Activated T-cell treated with anti-CD3 and anti-CD28 coated beads, Interleukin-2, amount 50 U/mL, for 72 hours (primary cell): ENCODE results near the gene OTOG. TPM values are rescaled to one million over a fixed set of nuclear protein-coding genes. Genes with fewer than 3 reads are reported as not detected.

ENCODE experiments used
- ATAC-seq, 2 donors: fragments of 150-1000 bp; cut with Tn5 transposase; replicated peaks in 1 of 2; 2 replicates each; pipeline ENCODE4 v1.10.0; 2021; ENCODE audit warnings: moderate library complexity in 2 of 2, mild to moderate bottlenecking in 1 of 2
- DNase-seq, 2 donors: peaks; one replicate each; pipeline ENCODE4 v3.0.0; 2021 to 2022; ENCODE audit warnings: mixed read lengths in 1 of 2
- H3K27ac Mint-ChIP-seq: one replicate; pipeline ENCODE4 v1.8.0; 2022; ENCODE audit warnings: mild to moderate bottlenecking, moderate library complexity, mixed read lengths
- H3K27me3 Mint-ChIP-seq: one replicate; pipeline ENCODE4 v1.8.0; 2022; ENCODE audit warnings: low read depth, mixed read lengths
- H3K36me3 Mint-ChIP-seq, 2 donors: one replicate each; pipeline ENCODE4 v1.8.0; 2022; ENCODE audit warnings: mixed read lengths in 2 of 2, mild to moderate bottlenecking in 1 of 2; ENCODE audit not compliant: insufficient read depth in 2 of 2
- H3K4me1 Mint-ChIP-seq: one replicate; pipeline ENCODE4 v1.8.0; 2022; ENCODE audit warnings: low read depth, mixed read lengths
- H3K4me3 Mint-ChIP-seq, 2 donors: one replicate each; pipeline ENCODE4 v1.8.0; 2022; ENCODE audit warnings: mild to moderate bottlenecking in 2 of 2, mixed read lengths in 2 of 2, moderate library complexity in 2 of 2
- H3K9me3 Mint-ChIP-seq, 2 donors: one replicate each; pipeline ENCODE4 v1.8.0; 2022; ENCODE audit warnings: mixed read lengths in 2 of 2
- total RNA-seq, 2 donors: library from RNA; stranded (reverse); gene quantifications; one replicate each; pipeline ENCODE4 v1.2.3, GENCODE V29; 2022

The OTOG gene
- total RNA-seq, 2 donors from 2014 or later, result not detected

DNA sequence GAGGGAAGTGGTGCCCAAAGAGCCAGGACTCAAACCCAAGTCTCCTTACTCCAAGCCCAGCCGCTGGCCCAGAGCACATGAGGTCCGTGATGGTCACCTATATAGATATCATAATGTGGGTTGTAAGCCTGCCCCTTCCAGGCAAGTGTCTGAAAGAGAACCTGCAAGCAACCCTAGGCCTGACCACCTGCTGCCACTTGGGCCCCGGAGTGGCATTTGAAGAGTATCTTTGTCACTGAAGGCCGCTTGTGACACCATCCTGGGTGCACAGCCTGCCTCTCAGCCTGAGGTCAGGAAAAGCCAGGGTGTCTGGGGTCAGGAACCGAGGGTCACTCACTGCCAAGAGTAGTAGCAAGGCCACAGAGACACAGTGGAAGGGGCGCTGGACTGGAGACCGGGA lies 32.4 kb downstream of the OTOG start:
- ATAC-seq (no peak), DNase-seq (no peak)
- no peak overlapping the region for H3K27ac Mint-ChIP-seq
- H3K27me3 Mint-ChIP-seq, result peaks cover 11% of the 10 kb centered on the region
- H3K36me3 Mint-ChIP-seq, result no peaks in the 10 kb centered on the region
- H3K9me3 Mint-ChIP-seq, result no peaks in the 10 kb centered on the region
- H3K4me3 Mint-ChIP-seq, result no peak overlapping the region
- no peaks in the 10 kb centered on the region for H3K4me1 Mint-ChIP-seq

DNA sequence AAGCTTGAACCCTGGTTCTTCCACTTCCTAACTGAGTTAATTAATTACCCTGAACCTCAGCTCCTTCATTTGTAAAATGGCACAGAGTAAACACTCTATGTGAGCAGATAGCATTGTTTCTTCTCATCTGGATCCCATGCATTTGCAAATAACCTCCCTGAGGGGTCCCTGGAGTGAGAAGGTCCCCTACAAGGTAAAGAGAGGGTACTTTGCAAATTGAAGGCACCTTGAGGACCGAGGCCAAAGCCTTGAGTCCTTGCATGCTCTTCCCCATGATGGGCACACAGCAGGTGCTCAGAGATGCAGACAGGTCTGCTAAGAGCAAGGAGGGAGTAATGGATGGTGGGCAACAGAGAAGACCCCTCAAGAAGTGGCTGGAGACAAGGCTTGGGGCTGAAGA lies 33.2 kb downstream of the OTOG start:
- Mint-ChIP-seq H3K36me3 (no peaks in the 10 kb centered on the region), H3K4me3 (no peak overlapping the region), H3K9me3 (no peaks in the 10 kb centered on the region), H3K4me1 (no peaks in the 10 kb centered on the region), H3K27ac (no peak overlapping the region), H3K27me3 (peaks cover 12% of the 10 kb centered on the region)
- no peak for ATAC-seq
- DNase-seq, result no peak

DNA sequence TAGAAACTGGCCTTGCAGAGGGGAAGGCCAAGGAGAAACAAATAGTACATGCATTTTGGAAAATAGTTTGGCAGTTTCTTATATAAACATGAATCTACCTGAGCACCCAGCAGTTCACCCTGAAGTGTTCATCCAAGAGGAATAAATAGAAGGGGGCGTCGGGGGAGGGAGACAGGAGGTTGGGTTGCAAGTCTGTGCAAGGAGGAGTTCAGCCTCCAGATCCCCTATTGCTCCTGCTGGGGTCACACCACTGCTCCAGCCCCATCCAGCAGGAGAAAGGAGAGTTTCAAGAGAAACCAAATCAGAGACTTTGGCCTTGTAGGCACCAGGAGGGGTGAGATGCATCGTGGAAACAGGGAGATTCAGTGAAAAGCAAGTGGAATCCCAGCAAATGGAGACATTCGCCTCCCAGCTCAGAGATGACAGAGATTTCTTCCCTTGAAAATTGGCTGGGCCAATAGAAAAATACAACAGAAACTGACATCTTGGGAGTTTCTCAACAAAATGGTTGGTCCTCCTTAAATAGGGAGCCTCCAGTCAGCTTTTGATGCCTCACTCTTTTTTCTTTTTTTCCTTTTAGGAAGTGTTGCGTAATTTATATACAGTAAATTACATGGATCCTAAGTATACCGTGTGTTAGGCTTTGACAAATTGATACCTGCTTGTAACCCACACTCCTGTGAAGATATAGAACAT lies 34.1 kb downstream of the OTOG start:
- ATAC-seq (no peak), DNase-seq (no peak)
- Mint-ChIP-seq H3K4me3 (no peak overlapping the region), H3K9me3 (no peaks in the 10 kb centered on the region), H3K27ac (no peak overlapping the region), H3K4me1 (no peaks in the 10 kb centered on the region), H3K27me3 (peaks cover 21% of the 10 kb centered on the region), H3K36me3 (no peaks in the 10 kb centered on the region)

DNA sequence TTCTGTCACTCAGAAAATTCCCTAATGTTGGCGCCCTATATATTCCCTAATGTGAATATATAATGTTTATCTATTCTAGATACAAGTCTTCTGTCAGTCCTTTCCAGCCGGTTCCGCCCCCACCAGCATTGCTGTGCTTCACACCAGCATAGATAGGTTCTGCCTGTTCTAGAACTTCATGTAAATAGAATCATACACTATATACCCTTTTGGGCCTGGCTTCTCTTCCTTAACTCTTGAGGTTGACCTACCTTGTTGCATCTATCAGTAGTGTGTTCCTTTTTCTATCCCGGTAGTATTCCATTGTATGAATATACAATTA lies 34.6 kb downstream of the OTOG start:
- no peak for DNase-seq
- Mint-ChIP-seq H3K27me3 (peaks cover 23% of the 10 kb centered on the region), H3K36me3 (no peaks in the 10 kb centered on the region), H3K4me3 (no peak overlapping the region), H3K27ac (no peak overlapping the region), H3K9me3 (no peaks in the 10 kb centered on the region), H3K4me1 (no peaks in the 10 kb centered on the region)
- no peak for ATAC-seq

DNA sequence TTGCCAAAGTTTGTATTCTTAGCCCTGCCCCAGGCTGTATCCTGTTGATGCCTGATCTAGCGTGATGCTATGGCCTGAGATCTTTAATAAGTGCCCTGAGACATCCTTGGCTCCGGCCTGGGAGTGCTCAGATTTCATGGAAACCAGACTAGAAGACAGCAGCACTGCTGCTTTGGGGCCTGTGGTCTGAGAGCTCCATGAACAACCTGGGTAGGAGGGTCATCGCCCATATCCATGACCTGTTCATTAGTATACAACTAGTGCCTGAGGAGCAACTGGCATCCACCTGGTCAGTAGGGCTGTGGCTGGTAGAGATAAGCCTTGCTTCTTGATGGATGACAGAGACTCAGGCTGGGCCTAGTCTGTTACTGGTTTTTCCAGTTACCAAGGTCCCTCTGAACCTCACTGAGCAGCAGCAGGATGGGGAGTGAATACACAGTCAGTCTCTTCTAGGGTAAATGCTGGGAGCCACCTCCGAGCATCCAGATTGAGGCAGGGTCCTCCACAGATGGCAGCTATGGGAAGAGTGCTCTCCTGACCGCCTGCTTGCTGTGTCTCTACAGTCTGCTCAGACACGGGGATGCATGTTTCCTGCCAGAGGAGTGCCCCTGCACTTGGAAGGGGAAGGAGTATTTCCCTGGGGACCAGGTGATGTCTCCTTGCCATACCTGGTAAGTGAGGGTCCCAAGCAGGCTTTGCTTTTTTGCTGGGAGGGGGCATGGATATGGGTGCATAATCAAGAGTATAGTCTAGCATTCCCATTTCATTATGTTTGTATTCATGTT lies 39.0 kb downstream of the OTOG start:
- ATAC-seq (no peak), DNase-seq (no peak)
- H3K27ac Mint-ChIP-seq, result no peak overlapping the region
- no peak overlapping the region for H3K4me3 Mint-ChIP-seq
- peaks cover 12% of the 10 kb centered on the region for H3K27me3 Mint-ChIP-seq
- H3K36me3 Mint-ChIP-seq, result no peaks in the 10 kb centered on the region
- no peaks in the 10 kb centered on the region for H3K9me3 Mint-ChIP-seq
- no peaks in the 10 kb centered on the region for H3K4me1 Mint-ChIP-seq

DNA sequence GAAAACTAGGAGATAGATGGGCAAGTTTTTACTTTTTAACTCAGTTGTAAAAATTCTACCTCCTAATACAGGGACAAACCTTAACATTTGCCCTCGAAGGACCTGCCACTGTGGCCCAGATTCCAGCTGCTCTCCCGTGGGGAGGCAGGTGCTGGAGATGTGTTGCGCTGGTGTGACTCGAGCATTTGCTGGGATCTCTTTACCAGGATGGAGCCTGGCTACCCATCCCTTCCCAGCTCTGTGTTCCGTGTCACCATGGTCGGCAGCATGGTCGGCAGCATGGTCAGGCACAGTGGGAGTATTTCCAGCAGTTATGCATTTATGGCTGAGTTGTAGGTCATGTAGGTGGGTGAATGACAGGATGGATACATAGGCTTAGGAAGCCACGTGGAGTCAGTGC lies 41.1 kb downstream of the OTOG start:
- ATAC-seq (no peak), DNase-seq (no peak)
- Mint-ChIP-seq H3K27ac (no peak overlapping the region), H3K27me3 (peaks cover 12% of the 10 kb centered on the region), H3K36me3 (no peaks in the 10 kb centered on the region), H3K4me3 (no peak overlapping the region), H3K4me1 (no peaks in the 10 kb centered on the region), H3K9me3 (no peaks in the 10 kb centered on the region)

DNA sequence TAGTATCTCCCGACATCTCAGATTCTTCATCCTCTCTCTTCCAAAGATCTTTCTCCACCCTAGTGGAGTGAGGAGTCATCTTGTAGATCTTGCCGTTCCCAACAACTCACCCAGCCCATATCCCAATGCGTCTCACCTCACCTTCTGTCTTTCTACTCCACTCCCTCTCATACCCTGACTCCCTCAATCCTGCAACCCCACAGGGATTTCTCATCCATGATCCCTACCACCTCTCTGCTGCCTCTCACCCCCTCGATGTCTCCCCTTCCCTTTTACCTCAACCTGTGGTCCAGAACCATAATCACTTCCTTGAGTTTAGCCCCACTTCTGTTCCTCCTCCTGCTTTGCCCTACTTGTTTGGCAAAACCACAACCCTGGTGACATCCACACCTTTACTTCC lies 41.7 kb downstream of the OTOG start:
- Mint-ChIP-seq H3K4me1 (no peaks in the 10 kb centered on the region), H3K4me3 (no peak overlapping the region), H3K27me3 (peaks cover 12% of the 10 kb centered on the region), H3K9me3 (no peaks in the 10 kb centered on the region), H3K36me3 (no peaks in the 10 kb centered on the region), H3K27ac (no peak overlapping the region)
- no peak for DNase-seq
- no peak for ATAC-seq

DNA sequence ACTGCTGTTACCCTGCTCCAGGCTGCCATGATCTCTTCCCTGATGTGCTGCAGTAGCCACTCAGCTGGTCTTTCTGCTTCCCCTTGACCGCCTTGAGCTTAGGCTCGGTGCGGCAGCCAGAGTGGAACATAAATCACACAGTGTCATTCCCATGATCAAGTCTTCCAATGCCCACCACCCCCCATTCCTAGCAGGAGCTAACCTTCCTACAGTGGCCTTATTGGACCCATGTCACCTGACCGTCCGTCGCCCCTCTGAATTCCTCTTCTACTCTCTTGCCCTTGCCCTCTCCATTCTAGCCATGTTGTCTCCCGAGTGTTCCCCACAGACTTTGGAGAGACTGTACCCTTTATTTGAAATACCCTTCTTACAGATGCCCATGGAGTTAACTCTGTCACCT lies 43.4 kb downstream of the OTOG start:
- ATAC-seq (no peak), DNase-seq (no peak)
- Mint-ChIP-seq H3K9me3 (no peaks in the 10 kb centered on the region), H3K4me3 (no peak overlapping the region), H3K27ac (no peak overlapping the region), H3K36me3 (no peaks in the 10 kb centered on the region), H3K4me1 (no peaks in the 10 kb centered on the region), H3K27me3 (peaks cover 9% of the 10 kb centered on the region)

DNA sequence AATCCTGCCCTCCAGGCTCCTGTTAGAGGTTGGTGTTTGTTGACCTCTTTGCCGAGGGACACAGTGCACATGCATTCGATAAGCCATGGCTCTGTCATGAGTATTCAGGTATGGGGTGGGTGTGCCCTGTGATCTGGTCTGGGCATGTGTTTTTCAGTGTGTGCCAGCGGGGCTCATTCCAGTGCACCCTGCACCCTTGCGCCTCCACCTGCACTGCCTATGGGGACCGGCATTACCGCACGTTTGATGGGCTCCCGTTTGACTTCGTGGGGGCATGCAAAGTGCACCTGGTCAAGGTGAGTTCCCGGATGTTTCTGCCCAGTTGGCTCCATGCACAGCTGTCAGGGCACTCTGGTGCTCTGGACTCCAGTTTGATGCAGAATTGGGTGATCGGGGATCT lies 44.2 kb downstream of the OTOG start:
- H3K4me3 Mint-ChIP-seq, result no peak overlapping the region
- H3K27me3 Mint-ChIP-seq, result peaks cover under 1% of the 10 kb centered on the region
- no peaks in the 10 kb centered on the region for H3K4me1 Mint-ChIP-seq
- H3K27ac Mint-ChIP-seq, result no peak overlapping the region
- no peaks in the 10 kb centered on the region for H3K36me3 Mint-ChIP-seq
- DNase-seq, result no peak
- no peaks in the 10 kb centered on the region for H3K9me3 Mint-ChIP-seq
- ATAC-seq, result no peak

DNA sequence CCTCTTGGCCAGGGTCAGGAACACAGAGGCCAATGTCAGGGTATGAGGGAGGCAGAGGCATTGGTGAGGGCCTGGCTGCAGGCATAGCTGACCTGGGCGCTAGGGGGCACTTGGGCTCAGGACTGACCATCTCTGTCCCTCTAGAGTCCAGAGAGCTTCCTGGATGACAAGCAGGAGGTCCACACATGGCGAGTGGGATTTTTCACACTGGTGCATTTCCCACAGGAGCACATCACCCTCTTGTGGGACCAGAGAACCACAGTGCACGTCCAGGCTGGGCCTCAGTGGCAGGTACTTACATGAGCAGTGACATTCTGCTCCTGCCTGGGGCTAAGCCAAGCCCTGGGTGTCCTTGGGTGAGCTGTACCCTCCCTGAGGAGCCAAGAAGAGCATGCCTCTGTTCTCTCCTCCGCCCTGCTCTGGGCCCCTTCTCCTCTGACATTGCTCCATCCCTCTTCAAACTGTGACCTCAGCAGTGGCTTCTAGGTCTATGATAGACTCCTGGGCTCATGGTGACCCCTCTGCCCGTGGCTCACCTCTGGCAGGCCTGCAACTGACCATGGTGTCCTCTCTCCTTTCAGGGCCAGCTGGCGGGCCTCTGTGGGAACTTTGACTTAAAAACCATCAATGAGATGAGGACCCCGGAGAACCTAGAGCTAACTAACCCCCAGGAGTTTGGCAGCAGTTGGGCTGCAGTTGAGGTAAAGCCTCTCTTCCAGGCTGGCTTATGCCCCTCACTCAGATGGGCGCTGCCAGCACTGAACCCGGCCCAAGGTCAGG lies 46.6 kb downstream of the OTOG start:
- H3K4me1 Mint-ChIP-seq, result no peaks in the 10 kb centered on the region
- H3K27me3 Mint-ChIP-seq, result no peaks in the 10 kb centered on the region
- no peaks in the 10 kb centered on the region for H3K9me3 Mint-ChIP-seq
- no peak for ATAC-seq
- H3K36me3 Mint-ChIP-seq, result no peaks in the 10 kb centered on the region
- no peak overlapping the region for H3K27ac Mint-ChIP-seq
- DNase-seq, result no peak
- no peak overlapping the region for H3K4me3 Mint-ChIP-seq

DNA sequence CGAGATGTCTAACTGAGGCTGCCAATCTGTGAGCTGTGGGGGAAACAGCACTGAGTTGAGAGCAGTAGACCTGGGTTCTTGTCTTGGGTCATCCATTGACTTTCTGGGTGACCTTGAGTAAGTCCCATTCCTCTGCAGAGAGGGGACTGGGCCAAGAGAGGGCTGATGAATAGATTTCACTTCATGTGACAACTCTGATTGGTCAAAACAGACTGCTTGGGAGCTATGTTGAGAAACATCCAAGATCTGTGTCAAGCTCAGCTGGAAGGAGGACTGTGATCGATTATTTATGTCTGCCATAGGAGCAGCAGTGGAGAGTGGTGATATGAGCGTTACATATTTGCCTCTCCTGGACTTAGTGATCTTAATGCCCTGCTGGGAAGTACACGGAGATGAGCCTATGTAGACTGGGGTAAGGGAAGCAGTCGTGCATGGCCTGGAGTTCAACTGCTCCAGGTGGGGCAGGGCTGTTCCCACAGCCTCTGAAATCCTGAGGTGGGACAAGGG lies 47.7 kb downstream of the OTOG start:
- ATAC-seq (no peak), DNase-seq (no peak)
- Mint-ChIP-seq H3K27me3 (peaks cover 5% of the 10 kb centered on the region), H3K4me3 (no peak overlapping the region), H3K27ac (no peak overlapping the region), H3K36me3 (no peaks in the 10 kb centered on the region), H3K9me3 (no peaks in the 10 kb centered on the region), H3K4me1 (peaks cover 4% of the 10 kb centered on the region)

DNA sequence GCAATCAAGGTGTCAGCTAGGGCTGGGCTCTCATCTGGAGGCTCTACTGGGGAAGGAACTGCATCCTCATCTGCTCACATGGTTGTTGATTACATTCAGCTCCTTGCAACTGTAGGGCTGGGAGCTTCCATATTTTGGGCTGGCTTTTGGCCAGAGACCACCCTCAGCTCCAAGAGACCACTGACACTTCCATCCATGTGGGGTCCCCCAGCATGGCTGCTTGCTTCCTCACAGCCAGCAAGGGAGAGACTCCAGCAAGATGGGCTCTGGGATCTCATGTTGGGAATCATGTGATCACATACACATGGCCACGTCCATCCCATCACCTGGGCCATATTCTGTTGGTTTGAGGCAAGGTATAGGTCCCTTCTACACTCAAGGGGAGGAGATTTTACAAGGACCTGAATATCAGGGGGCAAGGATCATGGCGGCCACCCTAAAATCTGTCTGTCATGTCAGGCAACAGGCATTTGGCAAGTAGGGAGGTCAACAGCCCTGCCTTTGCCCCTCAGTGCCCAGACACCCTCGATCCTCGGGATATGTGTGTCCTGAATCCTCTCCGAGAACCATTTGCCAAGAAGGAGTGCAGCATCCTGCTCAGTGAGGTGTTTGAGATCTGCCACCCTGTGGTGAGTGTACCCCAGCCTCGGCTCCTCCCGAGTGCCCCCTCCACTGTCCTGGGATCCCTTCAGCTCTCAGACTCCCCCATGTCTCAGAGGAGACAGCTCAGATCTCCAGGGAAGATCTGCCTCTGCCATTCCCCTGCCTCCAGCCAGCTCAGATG lies 48.7 kb downstream of the OTOG start:
- DNase-seq (no peak), ATAC-seq (no peak)
- no peak overlapping the region for H3K4me3 Mint-ChIP-seq
- no peaks in the 10 kb centered on the region for H3K9me3 Mint-ChIP-seq
- H3K36me3 Mint-ChIP-seq, result no peaks in the 10 kb centered on the region
- H3K27ac Mint-ChIP-seq, result no peak overlapping the region
- peaks cover 5% of the 10 kb centered on the region for H3K27me3 Mint-ChIP-seq
- H3K4me1 Mint-ChIP-seq, result peaks cover 4% of the 10 kb centered on the region

DNA sequence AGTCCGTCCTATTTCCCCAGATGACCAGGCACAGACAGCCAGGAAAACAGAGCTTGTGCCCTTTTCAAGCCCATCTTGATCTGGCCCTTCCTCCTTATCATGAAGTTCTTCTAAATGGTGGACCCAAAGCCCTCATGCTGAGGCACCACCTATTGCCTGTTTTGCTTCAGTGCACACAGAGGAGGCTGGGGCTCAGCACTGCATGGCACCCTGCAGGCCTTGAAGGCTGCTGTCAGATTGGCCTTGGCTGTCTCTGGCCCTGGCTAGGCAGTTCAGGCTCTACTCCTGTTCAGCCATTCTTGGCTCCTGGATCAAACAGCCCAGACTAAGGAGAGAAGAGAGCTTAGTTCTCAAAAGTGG lies 49.2 kb downstream of the OTOG start:
- H3K27me3 Mint-ChIP-seq, result peaks cover 5% of the 10 kb centered on the region
- H3K27ac Mint-ChIP-seq, result no peak overlapping the region
- H3K4me3 Mint-ChIP-seq, result no peak overlapping the region
- H3K4me1 Mint-ChIP-seq, result peaks cover 4% of the 10 kb centered on the region
- DNase-seq (no peak), ATAC-seq (no peak)
- H3K9me3 Mint-ChIP-seq, result no peaks in the 10 kb centered on the region
- H3K36me3 Mint-ChIP-seq, result no peaks in the 10 kb centered on the region
